H1 (cell line): ENCODE measurements around the gene CCNA2. TPM values are rescaled to one million over a fixed set of nuclear protein-coding genes. Genes with fewer than 3 reads are reported as not detected.

Experiments used
- CTCF ChIA-PET: fragments of 300-600 bp; sonication (Branson Sonifier 250); formaldehyde crosslinking; loops from one replicate; lab custom pipeline; 2021; ENCODE audit not compliant: partially characterized antibody; lab: Charles Lee
- POLR2A ChIA-PET: fragments of 300-600 bp; sonication (Branson Sonifier 250); formaldehyde crosslinking; loops from one replicate; lab custom pipeline; 2021; ENCODE audit warnings: inconsistent platforms; ENCODE audit not compliant: partially characterized antibody; lab: Charles Lee
- DNase-seq, 2 experiments: peaks; one replicate each; pipeline versions ENCODE4 v3.0.0 to v3.0.0-alpha.2; 2010 to 2022; ENCODE audit warnings: low spot score in 2 of 2, low read depth in 1 of 2, mixed read lengths in 1 of 2
- FAIRE-seq: peaks from 2 replicates; lab custom pipeline; 2011; peaks lifted over from hg19 to GRCh38; lab: Jason Lieb, UNC
- H2AFZ ChIP-seq: 2 replicates; pipeline ENCODE4 v1.8.1; 2012; ENCODE audit warnings: low read length, inconsistent platforms
- H2AK5ac ChIP-seq: 2 replicates; pipeline ENCODE4 v1.6.1; 2013; ENCODE audit warnings: low read depth, low read length
- H2BK120ac ChIP-seq: replicated peaks from 2 replicates; pipeline ENCODE3; 2013; ENCODE audit warnings: low read depth, low read length, inconsistent platforms
- H2BK12ac ChIP-seq: 2 replicates; pipeline ENCODE4 v1.6.1; 2013; ENCODE audit warnings: low read depth, low read length
- H2BK15ac ChIP-seq: 2 replicates; pipeline ENCODE4 v1.6.1; 2013; ENCODE audit warnings: low read length
- H2BK20ac ChIP-seq: 2 replicates; pipeline ENCODE4 v1.6.1; 2013; ENCODE audit warnings: low read length
- H2BK5ac ChIP-seq: 2 replicates; pipeline ENCODE4 v1.6.1; 2013; ENCODE audit warnings: low read depth, low read length
- H3K14ac ChIP-seq: 2 replicates; pipeline ENCODE4 v1.6.1; 2013; ENCODE audit warnings: inconsistent platforms; ENCODE audit not compliant: insufficient read length
- H3K18ac ChIP-seq: 2 replicates; pipeline ENCODE4 v1.6.1; 2013; ENCODE audit warnings: low read length; ENCODE audit errors: extremely low read depth
- H3K23ac ChIP-seq: 2 replicates; pipeline ENCODE4 v1.6.1; 2013; ENCODE audit warnings: inconsistent platforms; ENCODE audit not compliant: insufficient read length
- H3K23me2 ChIP-seq: 2 replicates; pipeline ENCODE4 v1.6.1; 2013; ENCODE audit warnings: low read depth, low read length
- H3K27ac ChIP-seq: 2 replicates; pipeline ENCODE4 v1.6.1; 2011; ENCODE audit warnings: low read depth, low read length, inconsistent platforms
- H3K27me3 ChIP-seq, 4 experiments: replicated peaks in 1 of 4; 1 replicate in 1 of 4; 2 replicates in 3 of 4; pipeline versions ENCODE4 v1.6.1 to v1.8.1; 2011 to 2013; ENCODE audit warnings: low read length in 3 of 4, mild to moderate bottlenecking in 3 of 4, inconsistent platforms in 2 of 4, mixed read lengths in 2 of 4, moderate library complexity in 1 of 4; ENCODE audit not compliant: control insufficient read depth in 3 of 4, insufficient read depth in 3 of 4; ENCODE audit errors: extremely low read depth in 1 of 4
- H3K36me3 ChIP-seq, 4 experiments: 2 replicates each; pipeline versions ENCODE4 v1.6.1 to v1.8.1; 2011 to 2013; ENCODE audit warnings: mild to moderate bottlenecking in 4 of 4, low read length in 3 of 4, moderate library complexity in 2 of 4, control low read depth in 1 of 4, inconsistent platforms in 1 of 4; ENCODE audit not compliant: insufficient read depth in 4 of 4, control insufficient read depth in 2 of 4
- H3K4ac ChIP-seq: replicated peaks from 2 replicates; pipeline ENCODE3; 2013; ENCODE audit warnings: low read length, low read depth, mixed read lengths, inconsistent platforms; ENCODE audit not compliant: insufficient read length
- H3K4me1 ChIP-seq, 4 experiments: replicated peaks in 1 of 4; 1 replicate in 1 of 4; 2 replicates in 3 of 4; pipeline versions ENCODE4 v1.6.1 to v1.8.1; 2011 to 2013; ENCODE audit warnings: low read length in 3 of 4, inconsistent platforms in 2 of 4, mixed read lengths in 1 of 4; ENCODE audit not compliant: insufficient read depth in 4 of 4, control insufficient read depth in 3 of 4
- H3K4me2 ChIP-seq, 2 experiments: 2 replicates each; pipeline versions ENCODE4 v1.6.1 to v1.8.1; 2011 to 2013; ENCODE audit warnings: low read depth in 2 of 2, low read length in 2 of 2, control low read depth in 1 of 2, inconsistent platforms in 1 of 2, mild to moderate bottlenecking in 1 of 2; ENCODE audit not compliant: insufficient read depth in 1 of 2
- H3K4me3 ChIP-seq, 4 experiments: fragments of 200-600, 300-600 bp in 1 of 4; sonication (generic), shearing (Covaris generic), sonication (Bioruptor Twin) in 1 of 4; 2 replicates each; pipeline versions ENCODE4 v1.5.1 to v1.8.1; 2011 to 2016; ENCODE audit warnings: low read length in 4 of 4, low read depth in 3 of 4, control low read depth in 2 of 4, inconsistent platforms in 2 of 4, mild to moderate bottlenecking in 2 of 4, mixed read lengths in 1 of 4, moderate library complexity in 1 of 4; ENCODE audit not compliant: insufficient read depth in 2 of 4; ENCODE audit errors: extremely low read depth in 1 of 4
- H3K56ac ChIP-seq: replicated peaks from 2 replicates; pipeline ENCODE3; 2013; ENCODE audit warnings: low read depth, mild to moderate bottlenecking, mixed read lengths, low read length, inconsistent platforms; ENCODE audit not compliant: insufficient read length
- H3K79me1 ChIP-seq: 2 replicates; pipeline ENCODE4 v1.6.1; 2013; ENCODE audit warnings: low read depth, low read length, control low read depth
- H3K79me2 ChIP-seq, 2 experiments: 2 replicates each; pipeline versions ENCODE4 v1.6.1 to v1.8.1; 2012 to 2013; ENCODE audit warnings: low read length in 2 of 2, mild to moderate bottlenecking in 2 of 2, inconsistent platforms in 1 of 2; ENCODE audit not compliant: insufficient read depth in 2 of 2, control insufficient read depth in 1 of 2
- H3K9ac ChIP-seq, 4 experiments: replicated peaks in 1 of 4; 1 replicate in 1 of 4; 2 replicates in 3 of 4; pipeline versions ENCODE4 v1.6.1 to v1.8.1; 2011 to 2013; ENCODE audit warnings: low read depth in 3 of 4, low read length in 3 of 4, control low read depth in 2 of 4, mild to moderate bottlenecking in 2 of 4, moderate library complexity in 2 of 4, inconsistent platforms in 1 of 4; ENCODE audit errors: extremely low read depth in 1 of 4
- H3K9me3 ChIP-seq, 2 experiments: 2 replicates each; pipeline versions ENCODE4 v1.6.1 to v1.8.1; 2012 to 2013; ENCODE audit warnings: mild to moderate bottlenecking in 2 of 2, moderate library complexity in 2 of 2, control low read depth in 1 of 2, inconsistent platforms in 1 of 2, low read depth in 1 of 2, low read length in 1 of 2, mixed read lengths in 1 of 2; ENCODE audit not compliant: insufficient read depth in 2 of 2
- H4K20me1 ChIP-seq, 2 experiments: replicated peaks in 1 of 2; 2 replicates each; pipeline versions ENCODE3 to v1.8.1; 2011 to 2013; ENCODE audit warnings: inconsistent platforms in 2 of 2, low read length in 2 of 2, mild to moderate bottlenecking in 1 of 2; ENCODE audit not compliant: insufficient read depth in 2 of 2, control insufficient read depth in 1 of 2
- H4K5ac ChIP-seq: 2 replicates; pipeline ENCODE4 v1.6.1; 2013; ENCODE audit warnings: low read length, low read depth, mixed read lengths, inconsistent platforms; ENCODE audit not compliant: insufficient read length
- H4K8ac ChIP-seq: 2 replicates; pipeline ENCODE4 v1.8.0; 2013; ENCODE audit warnings: mild to moderate bottlenecking, moderate library complexity, low read length, inconsistent platforms; ENCODE audit not compliant: insufficient read depth; ENCODE audit errors: extremely low read depth
- H4K91ac ChIP-seq: replicated peaks from 2 replicates; pipeline ENCODE3; 2013; ENCODE audit warnings: low read length, mixed read lengths, inconsistent platforms; ENCODE audit not compliant: insufficient read length
- ASH2L ChIP-seq: fragments of 200-600, 300-600 bp; sonication (generic); IDR thresholded peaks from one replicate; pipeline ENCODE4 v1.7.1; 2017; ENCODE audit warnings: low read length
- CHD1 ChIP-seq: IDR thresholded peaks from 2 replicates; pipeline ENCODE4 v1.6.1; 2012; ENCODE audit warnings: low read depth, low read length, improper control_type of control experiment
- EGR1 ChIP-seq: IDR thresholded peaks from 2 replicates; pipeline ENCODE4 v1.6.1; 2011; ENCODE audit warnings: low read depth, low read length, borderline replicate concordance
- EZH2 ChIP-seq: fragments of 200-600 bp; sonication (generic); IDR thresholded peaks from 2 replicates; pipeline ENCODE4 v1.7.1; 2012; ENCODE audit warnings: low read depth, mild to moderate bottlenecking, moderate library complexity, low read length, inconsistent platforms; ENCODE audit not compliant: severe bottlenecking
- KDM1A ChIP-seq: fragments of 200-600, 300-600 bp; sonication (generic); IDR thresholded peaks from 2 replicates; pipeline ENCODE4 v1.7.1; 2016; ENCODE audit warnings: mild to moderate bottlenecking, low read length, borderline replicate concordance
- KDM4A ChIP-seq: IDR thresholded peaks from one replicate; pipeline ENCODE4 v1.7.1; 2012; ENCODE audit warnings: low read depth, mild to moderate bottlenecking, moderate library complexity, low read length, inconsistent platforms; ENCODE audit not compliant: severe bottlenecking
- POU5F1 ChIP-seq: IDR thresholded peaks from 2 replicates; pipeline ENCODE4 v1.6.1; 2011; ENCODE audit warnings: low read depth, mild to moderate bottlenecking, low read length, moderate library complexity
- RAD21 ChIP-seq, 2 experiments: IDR thresholded peaks in 1 of 2; conservative IDR thresholded peaks in 1 of 2; 2 replicates each; pipeline ENCODE4 v1.6.1; 2011; ENCODE audit warnings: low read depth in 2 of 2, low read length in 2 of 2, improper control_type of control experiment in 1 of 2, inconsistent platforms in 1 of 2, mild to moderate bottlenecking in 1 of 2, moderate library complexity in 1 of 2
- SRF ChIP-seq: IDR thresholded peaks from 2 replicates; pipeline ENCODE4 v1.6.1; 2011; ENCODE audit warnings: mild to moderate bottlenecking, low read depth, low read length, moderate library complexity
- YY1 ChIP-seq: IDR thresholded peaks from 2 replicates; pipeline ENCODE4 v1.6.1; 2011; ENCODE audit warnings: low read depth, mild to moderate bottlenecking, low read length
- ZNF274 ChIP-seq: IDR thresholded peaks from 2 replicates; pipeline ENCODE4 v1.7.0; 2012; ENCODE audit warnings: low read length, borderline replicate concordance; ENCODE audit errors: extremely low read depth
- WGBS, 2 experiments: shearing (Covaris generic) in 1 of 2; methylation state at CpG; one replicate each; pipeline versions ENCODE4 v1.1.6 to v1.1.7; 2013 to 2015; ENCODE audit warnings: low lambda C conversion rate in 2 of 2, mixed read lengths in 2 of 2, inconsistent platforms in 1 of 2, low coverage in 1 of 2, missing lambda C conversion rate in 1 of 2; ENCODE audit not compliant: insufficient replicate concordance in 2 of 2, insufficient coverage in 1 of 2, insufficient read length in 1 of 2; ENCODE audit errors: extremely low coverage in 1 of 2, missing lambda C conversion rate in 1 of 2; 5-methylcytosine and 5-hydroxymethylcytosine counted together
- polyA plus RNA-seq, 7 experiments: library from polyadenylated mRNA; depleted of rRNA in 3 of 7; stranded (reverse) in 5 of 7; unstranded in 2 of 7; fragments of >200 nt in 5 of 7; fragments of 200-250 nt in 2 of 7; gene quantifications; 1 replicate in 5 of 7; 2 replicates in 1 of 7; 4 replicates in 1 of 7; pipeline versions ENCODE4 v1.2.1 to v1.2.3, GENCODE V29; 2011 to 2013; ENCODE audit warnings: missing spikeins in 2 of 7, mixed read lengths in 2 of 7
- total RNA-seq: library from RNA; stranded (reverse); fragmentation: NEBNext Ultra II Directional; extraction: Animal tissue kit (Norgen Biotek cat#: 25700); gene quantifications from 2 replicates; pipeline ENCODE4 v1.2.1, GENCODE V29; 2021

The CCNA2 gene
- total and polyA plus RNA-seq, 2 of the 8 experiments (the other 6 are each of a cell fraction or from before 2014, with no cell fraction given): 42.1 to 98.6 TPM

- DNase-seq: peak; percentile 82 to 99
- Histone ChIP-seq H3K23me2 (peaks cover 3% of the 10 kb centered on the region), H3K9me3 (no peaks in the 10 kb centered on the region), H3K4me2 (peak within 1 kb of the TSS; percentile 72 to 82), H2BK120ac (no peak within 1 kb of the TSS), H2BK20ac (no peak within 1 kb of the TSS), H4K8ac (peak within 1 kb of the TSS; percentile 98; the same call in 1 of the 2 replicates), H2AK5ac (0 out of 2 replicates have a peak within 1 kb of the TSS, but pooled peaks have one; percentile 61), H3K36me3 (peaks cover 14 to 35% (median 25%) of the 10 kb centered on the region in 4 experiments), H3K9ac (peak within 1 kb of the TSS; percentile 94 to 98 (median 98)), H2BK5ac (peak within 1 kb of the TSS; percentile 95), H3K27me3 (no peaks in the 10 kb centered on the region), H4K5ac (peak within 1 kb of the TSS; percentile 77), H3K27ac (peak within 1 kb of the TSS; percentile 96), H2AFZ (peak within 1 kb of the TSS; percentile 58; the same call in 1 of the 2 replicates), H2BK12ac (peak within 1 kb of the TSS; percentile 46; the same call in 1 of the 2 replicates), H3K56ac (peak within 1 kb of the TSS; percentile 37), H3K4me3 (peak within 1 kb of the TSS; percentile 73 to 98 (median 94)), H3K4me1 (peaks cover 0 to 6% (median 2%) of the 10 kb centered on the region in 4 experiments; a peak in 4 of 7 replicates), H3K79me1 (no peaks in the 10 kb centered on the region), H3K4ac (peak within 1 kb of the TSS; percentile 40), H4K20me1 (no peaks in the 10 kb centered on the region), H3K79me2 (peaks cover 3 to 21% of the 10 kb centered on the region in 2 experiments; a peak in 2 of 4 replicates), H3K23ac (no peak within 1 kb of the TSS), H3K14ac (no peak within 1 kb of the TSS), H2BK15ac (no peak within 1 kb of the TSS), H3K18ac (peak within 1 kb of the TSS; percentile 93), H4K91ac (peak within 1 kb of the TSS; percentile 31)
- CTCF ChIA-PET: no interaction called here
- 3% methylated on average over 48 of the region's 48 CpGs; no CpG with 5 or more reads in 1 of the 2 experiments for WGBS, 2 experiments
- POLR2A ChIA-PET: interaction anchor here (0.8 to 14.8 kb wide), 16 partner anchors 8 to 105 kb away, joined by 3 to 246 read pairs (median 4); partner anchors contain the start of genes CCNA2 and SMIM43
- FAIRE-seq: peak; percentile 70
- no peak for TF ChIP-seq KDM1A
- no peak for TF ChIP-seq ZNF274
- no peak for TF ChIP-seq RAD21 (IDR thresholded peaks at IDR 0.05 in 1 of 2, conservative IDR thresholded peaks at IDR 0.05 in 1 of 2; ENCODE audit: low read depth in 2 of 2, low read length in 2 of 2)
- TF ChIP-seq EZH2: no peak
- TF ChIP-seq KDM4A: peak; percentile 99
- TF ChIP-seq ASH2L: peak; percentile 98
- no peak for TF ChIP-seq POU5F1
- TF ChIP-seq SRF: peak; percentile 85
- TF ChIP-seq EGR1: no peak
- TF ChIP-seq YY1: peak; percentile 96
- 0 out of 2 replicates have a peak, but pooled peaks have one; percentile 32 for TF ChIP-seq CHD1
Observed at GRCh38 chr4:121800961-121801714, 22.5 kb downstream of the CCNA2 start, which contains the start of gene EXOSC9. Gene EXOSC9, plus strand, starts transcription at chr4:121801323. Its CDS starts 102 bp downstream, at chr4:121801425.
